ENCODE results near the gene STAG1. TPM values are rescaled to one million over a fixed set of nuclear protein-coding genes. Genes with fewer than 3 reads are reported as not detected.

STAG1 gene
- total and polyA plus RNA-seq, 8 donors = 29.6 to 52.7 (median 44.1) TPM

- H3K4me3 ChIP-seq = no peak overlapping the region
- intact Hi-C loops (cut with DNase I) = no loop called here
- H3K9me3 ChIP-seq = no peaks in the 10 kb centered on the region
- DNase-seq (no peak), ATAC-seq (no peak)
- no peak overlapping the region for H3K27ac ChIP-seq
- TF ChIP-seq CTCF (IDR thresholded peaks at IDR 0.05) = no peak
- peaks cover 0 to 4% of the 10 kb centered on the region in 2 donors for H3K4me1 ChIP-seq
- no peaks in the 10 kb centered on the region for H3K36me3 ChIP-seq
- H3K27me3 ChIP-seq = no peaks in the 10 kb centered on the region
Observed at GRCh38 chr3:136639069-136639468, 113.1 kb downstream of the STAG1 start.

GRCh38 chr3:136637176-136637575, 115.0 kb downstream of the STAG1 start:
- Histone ChIP-seq H3K9me3 (no peaks in the 10 kb centered on the region), H3K4me1 (peaks cover 0 to 4% of the 10 kb centered on the region in 2 donors), H3K36me3 (no peaks in the 10 kb centered on the region), H3K27ac (no peak overlapping the region), H3K27me3 (no peaks in the 10 kb centered on the region), H3K4me3 (no peak overlapping the region)
- intact Hi-C loops (cut with DNase I) = no loop called here
- ATAC-seq (no peak), DNase-seq (no peak)
- TF ChIP-seq CTCF (IDR thresholded peaks at IDR 0.05) = no peak

- H3K4me1 ChIP-seq = peaks cover 0 to 4% of the 10 kb centered on the region in 2 donors
- H3K27ac ChIP-seq = no peak overlapping the region
- H3K4me3 ChIP-seq = no peak overlapping the region
- no peaks in the 10 kb centered on the region for H3K27me3 ChIP-seq
- H3K36me3 ChIP-seq = no peaks in the 10 kb centered on the region
- intact Hi-C loops (cut with DNase I) = no loop called here
- ATAC-seq (no peak), DNase-seq (no peak)
- no peak for TF ChIP-seq CTCF (IDR thresholded peaks at IDR 0.05)
- no peaks in the 10 kb centered on the region for H3K9me3 ChIP-seq
Observed at GRCh38 chr3:136634821-136635220, 117.4 kb downstream of the STAG1 start.

GRCh38 chr3:136632625-136633081, 119.5 kb downstream of the STAG1 start:
- no peak overlapping the region for H3K27ac ChIP-seq
- intact Hi-C loops (cut with DNase I) = no loop called here
- no peak for ATAC-seq
- no peak for TF ChIP-seq CTCF (IDR thresholded peaks at IDR 0.05)
- DNase-seq = no peak
- no peaks in the 10 kb centered on the region for H3K27me3 ChIP-seq
- peaks cover 0 to 4% of the 10 kb centered on the region in 2 donors for H3K36me3 ChIP-seq
- H3K4me3 ChIP-seq = no peak overlapping the region
- no peaks in the 10 kb centered on the region for H3K9me3 ChIP-seq
- no peaks in the 10 kb centered on the region for H3K4me1 ChIP-seq

- no peak for TF ChIP-seq CTCF (IDR thresholded peaks at IDR 0.05)
- Histone ChIP-seq H3K4me1 (peaks cover 0 to 4% of the 10 kb centered on the region in 2 donors), H3K27me3 (no peaks in the 10 kb centered on the region), H3K36me3 (peaks cover 0 to 5% of the 10 kb centered on the region in 2 donors), H3K27ac (no peak overlapping the region), H3K4me3 (no peak overlapping the region), H3K9me3 (no peaks in the 10 kb centered on the region)
- no peak for DNase-seq
- intact Hi-C loops (cut with DNase I) = no loop called here
- no peak for ATAC-seq
Observed at GRCh38 chr3:136631424-136631823, 120.8 kb downstream of the STAG1 start.
